ENCODE results near the gene EXTL2.
A peak's percentile ranks its signal among the peaks of the same experiment; 100 is the strongest.
"Not testable (repeated sequence)": the region's sequence is repeated elsewhere in the genome, so short reads cannot be mapped to it uniquely, and the experiment has no call there.

EXTL2 gene

GRCh38 chr1:100894603-100895539 lies at the start of gene EXTL2:
EXTL2 (minus strand) TSS chr1:100894842; CDS start chr1:100888757, 6,085 bp downstream.
- peaks cover 10 to 25% of the 10 kb centered on the region in 2 donors for H3K4me1 Mint-ChIP-seq
- peak within 1 kb of the TSS; percentile 92 to 99 for H3K4me3 Mint-ChIP-seq
- peak; percentile 68 for DNase-seq
- H3K9me3 Mint-ChIP-seq, result peaks cover 4 to 9% of the 10 kb centered on the region in 2 donors
- H3K36me3 Mint-ChIP-seq, result peaks cover 10 to 23% of the 10 kb centered on the region in 2 donors
- H3K27me3 Mint-ChIP-seq, result no peaks in the 10 kb centered on the region
- H3K27ac Mint-ChIP-seq, result peak within 1 kb of the TSS; percentile 98
- peak; percentile 58 to 59 for ATAC-seq (replicated peaks)

DNA sequence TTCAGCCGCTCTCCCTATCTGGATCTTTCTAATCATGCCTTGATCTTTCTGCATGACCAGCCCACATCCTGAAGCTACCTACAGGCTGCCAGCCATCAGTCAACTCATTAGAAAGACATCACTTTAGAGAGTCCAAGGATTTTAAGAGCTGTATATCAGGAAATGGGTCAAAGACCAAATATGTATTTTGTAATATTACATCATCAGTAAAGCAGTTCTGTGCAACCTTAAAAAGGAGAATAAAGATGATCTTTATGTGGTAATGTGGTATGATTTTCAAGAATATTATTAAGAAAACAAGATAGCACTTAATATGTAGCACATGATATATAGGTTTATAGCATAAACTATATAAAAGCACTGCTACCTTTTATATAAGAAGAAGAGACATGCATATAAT lies 48.9 kb upstream of the EXTL2 start:
- H3K4me3 Mint-ChIP-seq, result no peak overlapping the region
- H3K27me3 Mint-ChIP-seq, result peaks cover 0 to 4% of the 10 kb centered on the region in 2 donors
- peaks cover 56 to 70% of the 10 kb centered on the region in 2 donors for H3K36me3 Mint-ChIP-seq
- no peak for ATAC-seq (replicated peaks)
- H3K4me1 Mint-ChIP-seq, result peaks cover 46 to 56% of the 10 kb centered on the region in 2 donors
- peaks cover 17 to 20% of the 10 kb centered on the region in 2 donors for H3K9me3 Mint-ChIP-seq
- no peak for DNase-seq
- no peak overlapping the region for H3K27ac Mint-ChIP-seq

GRCh38 chr1:100942304-100943046 lies 47.8 kb upstream of the EXTL2 start:
- peak; percentile 43 to 64 for ATAC-seq (replicated peaks)
- H3K4me1 Mint-ChIP-seq, result peaks cover 39 to 55% of the 10 kb centered on the region in 2 donors
- H3K36me3 Mint-ChIP-seq, result peaks cover 54 to 70% of the 10 kb centered on the region in 2 donors
- H3K4me3 Mint-ChIP-seq, result peak overlapping the region in 1 of 2 donors; percentile 20
- peaks cover 0 to 4% of the 10 kb centered on the region in 2 donors for H3K27me3 Mint-ChIP-seq
- DNase-seq, result no peak
- peaks cover 10 to 17% of the 10 kb centered on the region in 2 donors for H3K9me3 Mint-ChIP-seq
- H3K27ac Mint-ChIP-seq, result peak overlapping the region; percentile 86

DNA sequence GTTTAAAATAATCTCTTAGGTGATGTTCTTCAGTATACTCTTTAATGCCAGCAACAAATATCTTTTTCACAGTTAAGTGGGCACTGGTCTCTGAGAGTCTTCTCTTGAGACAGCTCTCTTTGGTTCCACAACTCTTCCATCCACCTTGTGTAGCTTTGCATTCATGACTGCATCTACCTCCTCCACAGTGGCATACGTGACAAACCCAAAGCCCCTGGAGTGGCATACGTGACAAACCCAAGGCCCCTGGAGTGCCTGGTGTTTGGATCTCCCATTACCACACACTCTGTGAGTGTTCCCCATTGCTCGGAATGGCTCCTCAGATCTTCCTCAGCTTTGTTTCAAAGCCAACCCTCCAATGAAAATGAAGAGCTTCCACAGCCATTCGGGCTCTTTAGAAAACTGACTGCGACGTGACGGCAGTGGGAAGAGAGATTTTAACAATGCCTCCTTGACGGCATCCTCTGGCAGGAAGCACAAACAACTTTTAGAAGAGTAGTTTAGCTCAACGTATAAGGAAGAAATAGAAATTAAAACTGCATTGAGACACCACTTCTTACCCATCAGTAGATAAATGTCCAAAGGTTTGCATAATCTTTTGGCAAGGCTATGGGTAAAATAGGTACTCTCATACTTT lies 47.1 kb upstream of the EXTL2 start:
- DNase-seq, result no peak
- H3K4me3 Mint-ChIP-seq, result peak overlapping the region; percentile 20 to 47
- H3K27me3 Mint-ChIP-seq, result peaks cover 0 to 4% of the 10 kb centered on the region in 2 donors
- peaks cover 5 to 11% of the 10 kb centered on the region in 2 donors for H3K9me3 Mint-ChIP-seq
- peak overlapping the region; percentile 96 for H3K27ac Mint-ChIP-seq
- H3K36me3 Mint-ChIP-seq, result peaks cover 50 to 66% of the 10 kb centered on the region in 2 donors
- H3K4me1 Mint-ChIP-seq, result peaks cover 32 to 49% of the 10 kb centered on the region in 2 donors
- ATAC-seq (replicated peaks), result no peak

GRCh38 chr1:100941098-100941527 lies 46.5 kb upstream of the EXTL2 start:
- Mint-ChIP-seq H3K9me3 (peaks cover 5 to 10% of the 10 kb centered on the region in 2 donors), H3K36me3 (peaks cover 48 to 65% of the 10 kb centered on the region in 2 donors), H3K4me3 (peak overlapping the region; percentile 53 to 80), H3K27me3 (peaks cover 0 to 4% of the 10 kb centered on the region in 2 donors), H3K27ac (peak overlapping the region; percentile 96), H3K4me1 (peaks cover 32 to 49% of the 10 kb centered on the region in 2 donors)
- DNase-seq (peak; percentile 59), ATAC-seq (replicated peaks) (peak; percentile 88 to 95)

DNA sequence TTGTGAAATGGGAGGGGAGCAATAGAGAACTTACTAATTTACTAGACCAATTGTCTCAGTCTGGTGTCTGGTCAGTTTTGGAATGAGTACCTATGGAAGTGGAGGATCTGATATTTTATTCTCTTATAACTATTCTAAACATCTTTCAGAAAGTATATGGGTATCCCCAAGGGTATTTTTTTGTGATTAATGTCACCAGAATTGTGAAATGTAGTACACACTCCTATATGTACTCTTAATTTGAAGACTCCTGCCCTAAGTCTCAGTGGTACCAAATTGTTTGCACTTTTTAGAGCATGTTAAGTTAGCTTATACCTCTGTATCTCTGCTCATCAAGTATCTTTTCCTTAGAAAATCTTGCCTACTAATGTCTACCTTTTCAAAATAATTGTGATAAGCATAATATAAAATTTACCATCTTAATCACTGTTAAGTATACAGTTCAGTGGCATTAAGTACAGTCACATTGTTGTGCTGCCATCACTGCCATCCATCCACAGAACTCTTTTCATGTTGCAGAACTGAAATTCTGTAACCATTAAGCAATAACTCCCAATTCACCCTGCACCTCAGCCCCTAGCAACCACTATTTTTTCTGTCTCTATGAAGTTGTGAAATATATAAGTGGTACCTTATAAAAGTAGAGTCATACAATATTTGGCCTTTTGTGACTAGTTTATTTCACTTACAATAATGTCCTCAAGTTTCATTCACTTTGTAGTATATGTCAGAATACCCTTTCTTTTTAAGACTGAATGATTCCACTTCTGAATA lies 41.7 kb upstream of the EXTL2 start:
- H3K4me1 Mint-ChIP-seq, result peaks cover 18 to 32% of the 10 kb centered on the region in 2 donors

DNA sequence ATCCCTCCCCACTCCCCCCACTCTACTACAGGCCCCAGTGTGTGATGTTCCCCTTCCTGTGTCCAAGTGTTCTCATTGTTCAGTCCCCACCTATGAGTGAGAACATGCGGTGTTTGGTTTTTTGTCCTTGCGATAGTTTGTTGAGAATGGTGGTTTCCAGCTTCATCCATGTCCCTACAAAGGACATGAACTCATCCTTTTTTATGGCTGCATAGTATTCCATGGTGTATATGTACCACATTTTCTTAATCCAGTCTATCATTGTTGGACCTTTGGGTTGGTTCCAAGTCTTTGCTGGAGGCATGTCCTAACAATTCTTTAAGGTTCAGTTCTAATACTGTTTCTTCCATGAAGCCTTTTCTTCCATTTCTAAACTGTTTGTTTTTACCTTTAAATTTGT lies 38.9 kb upstream of the EXTL2 start:
- not testable (repeated sequence) for H3K9me3 Mint-ChIP-seq; ATAC-seq (replicated peaks); DNase-seq; H3K4me3 Mint-ChIP-seq; H3K27ac Mint-ChIP-seq; H3K27me3 Mint-ChIP-seq
- Mint-ChIP-seq H3K4me1 (peaks cover 9 to 27% of the 10 kb centered on the region in 2 donors), H3K36me3 (peaks cover 41 to 56% of the 10 kb centered on the region in 2 donors)

More for the DNA sequence above, 41.7 kb upstream of the EXTL2 start:
- Mint-ChIP-seq H3K4me3 (no peak overlapping the region), H3K36me3 (peaks cover 50 to 70% of the 10 kb centered on the region in 2 donors), H3K27me3 (peaks cover 0 to 4% of the 10 kb centered on the region in 2 donors), H3K9me3 (peaks cover 5 to 7% of the 10 kb centered on the region in 2 donors), H3K27ac (no peak overlapping the region)
- ATAC-seq (replicated peaks) (no peak), DNase-seq (no peak)

DNA sequence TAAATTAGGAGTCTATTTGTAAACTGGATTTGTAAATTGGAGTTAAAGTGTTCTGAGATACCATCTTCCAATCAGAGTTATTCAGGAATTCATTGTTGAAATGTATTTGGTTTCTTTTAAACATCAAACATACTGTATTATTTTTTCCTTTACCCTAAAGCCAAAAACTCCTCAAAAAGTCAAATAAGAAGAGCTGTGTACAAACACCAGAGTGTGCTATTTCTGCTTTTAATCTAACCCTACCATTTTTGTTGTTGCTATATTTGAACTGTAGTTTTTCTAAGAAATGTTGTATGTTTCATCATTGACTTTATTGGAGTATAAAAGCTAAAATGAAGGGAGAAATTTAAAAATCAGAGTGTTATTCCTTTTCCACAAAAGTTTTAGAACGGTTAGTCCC lies 37.1 kb upstream of the EXTL2 start:
- H3K27me3 Mint-ChIP-seq, result no peaks in the 10 kb centered on the region
- H3K36me3 Mint-ChIP-seq, result peaks cover 29 to 41% of the 10 kb centered on the region in 2 donors
- no peak overlapping the region for H3K27ac Mint-ChIP-seq
- H3K9me3 Mint-ChIP-seq, result no peaks in the 10 kb centered on the region
- DNase-seq (no peak), ATAC-seq (replicated peaks) (no peak)
- H3K4me1 Mint-ChIP-seq, result peaks cover 9 to 22% of the 10 kb centered on the region in 2 donors
- H3K4me3 Mint-ChIP-seq, result no peak overlapping the region

GRCh38 chr1:100930494-100930893 lies 35.9 kb upstream of the EXTL2 start:
- Mint-ChIP-seq H3K27me3 (no peaks in the 10 kb centered on the region), H3K9me3 (peaks cover 0 to 2% of the 10 kb centered on the region in 2 donors), H3K36me3 (peaks cover 31 to 38% of the 10 kb centered on the region in 2 donors), H3K4me3 (no peak overlapping the region), H3K27ac (no peak overlapping the region), H3K4me1 (peaks cover 4 to 12% of the 10 kb centered on the region in 2 donors)
- DNase-seq (no peak), ATAC-seq (replicated peaks) (no peak)

GRCh38 chr1:100928128-100928527 lies 33.5 kb upstream of the EXTL2 start:
- no peaks in the 10 kb centered on the region for H3K27me3 Mint-ChIP-seq
- ATAC-seq (replicated peaks), result peak in 1 of 2 donors; percentile 31
- DNase-seq, result no peak
- H3K4me1 Mint-ChIP-seq, result peaks cover 11 to 12% of the 10 kb centered on the region in 2 donors
- no peak overlapping the region for H3K27ac Mint-ChIP-seq
- H3K4me3 Mint-ChIP-seq, result no peak overlapping the region
- H3K36me3 Mint-ChIP-seq, result peaks cover 29 to 38% of the 10 kb centered on the region in 2 donors
- peaks cover 2 to 6% of the 10 kb centered on the region in 2 donors for H3K9me3 Mint-ChIP-seq

DNA sequence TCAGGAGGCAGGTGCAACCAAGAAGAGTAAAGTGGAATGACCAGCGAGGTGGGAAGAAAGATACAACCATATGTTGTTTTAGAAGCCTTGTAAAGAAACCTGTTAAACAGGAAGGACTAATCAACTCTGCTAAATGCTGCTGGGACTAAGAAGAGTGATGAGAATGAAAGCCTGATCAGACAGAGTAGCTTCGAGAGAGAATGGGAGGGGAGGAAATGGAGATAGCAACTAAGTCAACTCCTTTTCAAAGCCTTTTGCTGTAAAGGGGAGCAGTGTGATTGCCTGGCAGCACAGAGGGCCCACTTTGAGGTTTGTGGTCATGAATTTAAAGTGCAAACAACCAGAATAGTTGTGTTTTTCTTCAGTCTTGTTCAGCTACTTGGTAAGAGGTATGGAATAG lies 32.6 kb upstream of the EXTL2 start:
- H3K27me3 Mint-ChIP-seq, result no peaks in the 10 kb centered on the region
- peaks cover 8 to 12% of the 10 kb centered on the region in 2 donors for H3K4me1 Mint-ChIP-seq
- peaks cover 2 to 6% of the 10 kb centered on the region in 2 donors for H3K9me3 Mint-ChIP-seq
- DNase-seq (no peak), ATAC-seq (replicated peaks) (peak; percentile 25 to 50)
- H3K36me3 Mint-ChIP-seq, result peaks cover 23 to 34% of the 10 kb centered on the region in 2 donors
- H3K27ac Mint-ChIP-seq, result no peak overlapping the region
- H3K4me3 Mint-ChIP-seq, result no peak overlapping the region

DNA sequence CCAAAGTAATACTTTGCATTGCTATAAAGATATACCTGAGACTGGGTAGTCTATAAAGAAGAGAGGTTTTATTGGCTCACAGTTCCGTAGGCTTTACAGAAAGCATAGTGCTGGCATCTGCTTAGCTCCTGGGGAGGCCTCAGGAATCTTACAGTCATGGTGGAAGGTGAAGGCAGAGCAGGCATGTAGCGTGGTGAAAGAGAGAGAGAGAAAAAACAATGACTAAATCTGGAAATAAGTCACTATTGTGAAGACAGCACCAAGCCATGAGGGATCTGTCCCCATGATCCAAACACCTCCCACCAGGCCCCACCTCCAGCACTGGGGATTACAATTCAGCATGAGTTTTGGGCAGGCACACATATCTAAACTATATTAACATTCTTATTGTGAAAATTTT lies 31.6 kb upstream of the EXTL2 start:
- Mint-ChIP-seq H3K4me3 (no peak overlapping the region), H3K4me1 (peaks cover 4 to 8% of the 10 kb centered on the region in 2 donors), H3K27me3 (no peaks in the 10 kb centered on the region), H3K27ac (no peak overlapping the region), H3K9me3 (peaks cover 2 to 6% of the 10 kb centered on the region in 2 donors), H3K36me3 (peaks cover 18 to 29% of the 10 kb centered on the region in 2 donors)
- DNase-seq, result no peak
- ATAC-seq (replicated peaks), result no peak

DNA sequence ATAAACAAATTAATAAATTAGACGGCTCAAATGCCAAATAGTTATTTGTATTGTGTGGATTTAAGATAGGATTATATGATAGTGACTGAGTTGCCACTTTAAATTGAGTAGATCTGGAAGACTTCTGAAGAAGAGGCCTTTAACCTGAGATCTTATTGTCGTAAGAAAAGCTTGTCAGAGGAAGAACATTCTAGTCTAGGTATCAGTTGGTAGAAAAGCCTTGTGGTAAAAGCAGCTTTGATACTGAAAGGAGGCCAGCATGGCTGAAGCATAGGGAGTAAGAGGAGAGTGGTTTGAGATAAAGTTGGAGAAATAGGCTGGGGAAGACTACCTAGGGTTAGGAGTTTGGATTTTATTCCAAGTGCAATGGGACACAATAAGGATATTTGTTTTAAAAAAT lies 30.3 kb upstream of the EXTL2 start:
- H3K9me3 Mint-ChIP-seq, result peaks cover 2 to 6% of the 10 kb centered on the region in 2 donors

More for the DNA sequence above, 30.3 kb upstream of the EXTL2 start:
- Mint-ChIP-seq H3K27ac (no peak overlapping the region), H3K4me3 (no peak overlapping the region), H3K4me1 (peaks cover 0 to 8% of the 10 kb centered on the region in 2 donors), H3K27me3 (no peaks in the 10 kb centered on the region), H3K36me3 (peaks cover 18 to 29% of the 10 kb centered on the region in 2 donors)
- ATAC-seq (replicated peaks) (no peak), DNase-seq (no peak)

Measured in stimulated activated naive B cell treated with anti-CD40 and anti-IgM and Interleukin-4, amounts not matched to agents 10 μg/mL and 1 μg/mL and 100 μg/mL, for 72 hours (primary cell).